ENCODE data around the gene RPL13. TPM values are rescaled to one million over a fixed set of nuclear protein-coding genes. Genes with fewer than 3 reads are reported as not detected.

The RPL13 gene
- total RNA-seq, 1 experiment from 2014 or later: 2,157 TPM

DNA sequence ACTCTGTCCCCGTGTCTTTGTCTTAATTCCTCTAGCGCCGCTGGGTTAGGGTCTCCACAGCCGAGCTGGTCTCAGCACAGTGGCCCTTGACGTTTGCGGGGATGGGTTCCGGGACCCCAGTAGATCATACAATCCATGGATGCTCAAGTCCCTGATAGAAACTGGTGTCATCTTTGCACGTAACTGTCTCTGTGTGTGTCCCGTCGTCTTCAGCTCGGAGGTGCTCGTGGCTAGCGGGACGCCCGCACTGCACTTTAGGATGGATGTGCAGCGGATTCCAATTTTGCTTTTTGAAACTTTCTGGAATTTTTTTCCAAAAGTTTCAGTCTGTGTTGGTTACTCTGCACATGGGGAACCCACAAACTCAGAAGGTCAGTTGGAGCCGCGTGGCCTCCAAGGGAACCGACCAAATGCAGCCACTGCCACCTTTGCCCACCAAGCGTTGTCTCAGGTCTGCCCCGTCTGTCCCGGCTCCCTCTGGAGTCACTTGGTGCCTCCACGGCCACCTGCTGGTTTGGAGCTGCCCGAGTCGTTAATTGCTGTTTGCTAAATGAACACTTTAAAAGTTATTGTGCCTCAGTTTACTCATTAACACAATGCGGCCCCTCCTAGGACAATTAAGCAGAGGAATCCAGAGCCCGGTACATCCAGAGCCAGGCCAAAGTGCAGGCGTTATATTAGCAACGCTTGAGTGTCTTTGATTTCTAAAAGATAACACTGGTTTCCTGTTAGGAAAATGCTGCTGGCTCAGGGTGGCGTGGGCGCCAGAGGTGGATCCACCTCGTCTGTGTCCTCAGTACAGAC is 47.7 kb downstream of the RPL13 start:
- Histone ChIP-seq H3K4ac (ENCODE audit: low read depth, low read length) (no peak overlapping the region), H2BK15ac (ENCODE audit: low read depth, low read length) (no peak overlapping the region), H4K8ac (replicated peaks; ENCODE audit: insufficient read length, low read depth, low read length) (no peak overlapping the region), H2BK12ac (ENCODE audit: insufficient read length, low read depth, low read length) (no peak overlapping the region), H3K14ac (ENCODE audit: insufficient read depth, low read length) (no peak overlapping the region), H4K20me1 (ENCODE audit: control insufficient read depth, insufficient read depth, insufficient read length) (no peaks in the 10 kb centered on the region), H2AFZ (ENCODE audit: low read length) (no peak overlapping the region), H4K91ac (ENCODE audit: insufficient read length, low read depth, low read length) (no peak overlapping the region), H3K56ac (ENCODE audit: insufficient read length, low read depth, low read length) (no peak overlapping the region), H3K9ac (ENCODE audit: extremely low read depth, insufficient read length, low read length) (no peak overlapping the region), H3K4me1 (ENCODE audit: insufficient read depth, low read length) (no peaks in the 10 kb centered on the region; the same call in 1 of the 2 replicates), H3K4me2 (ENCODE audit: insufficient read depth, insufficient read length, low read length) (no peak overlapping the region), H3K18ac (ENCODE audit: insufficient read length, low read depth, low read length) (no peak overlapping the region), H3T11ph (ENCODE audit: low read length) (no peak overlapping the region), H2BK5ac (ENCODE audit: insufficient read length, low read length) (no peak overlapping the region), H2BK20ac (ENCODE audit: low read depth, low read length, poor library complexity, severe bottlenecking) (no peak overlapping the region), H4K5ac (ENCODE audit: insufficient read length, low read depth, low read length) (no peak overlapping the region), H3K79me2 (ENCODE audit: insufficient read depth, low read length) (no peaks in the 10 kb centered on the region), H3K23ac (ENCODE audit: insufficient read length, low read depth, low read length) (no peak overlapping the region), H3K9me3 (ENCODE audit: control insufficient read depth, low read depth, low read length) (no peaks in the 10 kb centered on the region), H2BK120ac (ENCODE audit: low read depth, low read length, poor library complexity, severe bottlenecking) (no peak overlapping the region), H3K27me3 (ENCODE audit: insufficient read depth, low read length) (no peaks in the 10 kb centered on the region), H3K23me2 (ENCODE audit: insufficient read length, low read depth, low read length, poor library complexity, severe bottlenecking) (peaks cover 2% of the 10 kb centered on the region), H3K79me1 (ENCODE audit: insufficient read depth, low read depth, low read length, poor library complexity, severe bottlenecking) (no peaks in the 10 kb centered on the region), H2AK5ac (ENCODE audit: insufficient read length, low read length) (no peak overlapping the region), H3K27ac (ENCODE audit: insufficient read length, low read depth, low read length) (no peak overlapping the region)
- H3K9me3 Mint-ChIP-seq: no peaks in the 10 kb centered on the region; a peak in 1 of 5 replicates
- TF ChIP-seq, protein P1, sequence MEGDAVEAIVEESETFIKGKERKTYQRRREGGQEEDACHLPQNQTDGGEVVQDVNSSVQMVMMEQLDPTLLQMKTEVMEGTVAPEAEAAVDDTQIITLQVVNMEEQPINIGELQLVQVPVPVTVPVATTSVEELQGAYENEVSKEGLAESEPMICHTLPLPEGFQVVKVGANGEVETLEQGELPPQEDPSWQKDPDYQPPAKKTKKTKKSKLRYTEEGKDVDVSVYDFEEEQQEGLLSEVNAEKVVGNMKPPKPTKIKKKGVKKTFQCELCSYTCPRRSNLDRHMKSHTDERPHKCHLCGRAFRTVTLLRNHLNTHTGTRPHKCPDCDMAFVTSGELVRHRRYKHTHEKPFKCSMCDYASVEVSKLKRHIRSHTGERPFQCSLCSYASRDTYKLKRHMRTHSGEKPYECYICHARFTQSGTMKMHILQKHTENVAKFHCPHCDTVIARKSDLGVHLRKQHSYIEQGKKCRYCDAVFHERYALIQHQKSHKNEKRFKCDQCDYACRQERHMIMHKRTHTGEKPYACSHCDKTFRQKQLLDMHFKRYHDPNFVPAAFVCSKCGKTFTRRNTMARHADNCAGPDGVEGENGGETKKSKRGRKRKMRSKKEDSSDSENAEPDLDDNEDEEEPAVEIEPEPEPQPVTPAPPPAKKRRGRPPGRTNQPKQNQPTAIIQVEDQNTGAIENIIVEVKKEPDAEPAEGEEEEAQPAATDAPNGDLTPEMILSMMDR (conservative IDR thresholded peaks at IDR 0.05): no peak
- peaks cover 0 to 2% (median 0%) of the 10 kb centered on the region in 3 experiments; a peak in 1 of 7 replicates for H3K36me3 Mint-ChIP-seq (ENCODE audit: insufficient read depth in 1 of 3, low read depth in 3 of 3)
- H3K27ac Mint-ChIP-seq: peak overlapping the region in 1 of 3 experiments; percentile 82; a peak in 1 of 7 replicates
- no peak overlapping the region for H3K4me3 Mint-ChIP-seq
- peaks cover 6 to 7% of the 10 kb centered on the region in 2 experiments for H3K4me1 Mint-ChIP-seq
- no peak for DNase-seq
- H3K27me3 Mint-ChIP-seq (ENCODE audit: low read depth): peaks cover 4% of the 10 kb centered on the region
- WGBS (ENCODE audit: extremely low coverage, insufficient read length, low lambda C conversion rate): no CpG with 5 or more reads among the region's 32 CpGs
